Neural cell (in vitro differentiated cells): ENCODE results near the gene RTN4R.

Experiments
- CTCF ChIP-seq: fragments of 450-650 bp; IDR thresholded peaks from 2 replicates; pipeline ENCODE4 v1.5.1; 2014; ENCODE audit warnings: antibody characterized with exemption, mild to moderate bottlenecking, moderate library complexity; ENCODE audit not compliant: poor library complexity, severe bottlenecking
- REST ChIP-seq: IDR thresholded peaks from 2 replicates; pipeline ENCODE4 v1.6.1; 2012; ENCODE audit warnings: borderline replicate concordance

DNA sequence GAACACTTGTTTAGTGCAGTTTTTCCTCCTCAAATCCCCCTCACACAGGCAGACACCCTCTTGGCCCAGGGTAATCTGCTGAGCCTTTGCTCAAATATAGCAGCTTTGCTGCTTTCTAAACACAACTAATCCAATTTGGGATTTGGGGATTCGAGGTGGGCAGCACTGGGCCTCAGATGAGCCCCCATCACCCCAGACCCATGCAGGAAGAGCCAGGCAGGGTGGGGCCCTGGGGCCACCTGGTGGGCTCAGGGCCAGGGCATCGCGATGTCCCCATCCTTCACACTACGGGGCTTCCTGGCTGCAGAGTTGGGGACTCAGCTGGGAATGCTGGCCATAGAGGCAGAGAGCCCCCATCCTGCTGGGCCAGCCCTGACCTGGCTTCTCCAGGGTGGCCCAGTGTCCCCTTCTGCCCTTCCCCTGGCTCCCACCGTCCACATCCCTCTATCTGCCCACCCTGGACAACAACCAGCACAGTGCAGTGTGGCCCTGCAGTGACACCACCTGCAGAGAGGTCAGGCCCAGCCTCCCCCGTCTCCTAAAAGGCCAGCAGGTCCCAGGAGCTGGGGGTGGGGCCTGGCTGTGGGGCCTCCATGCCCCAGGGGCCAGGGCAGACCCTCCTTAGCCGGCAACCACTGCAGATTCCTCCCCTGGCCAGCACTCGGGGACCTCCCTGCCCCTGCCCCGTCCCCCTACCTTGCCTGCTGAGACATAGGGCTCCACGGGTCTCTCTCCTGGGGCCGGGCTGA is 60.7 kb downstream of the RTN4R start:
- TF ChIP-seq CTCF (no peak), REST (no peak)
